ENCODE results near the gene LSP1. TPM values are rescaled to one million over a fixed set of nuclear protein-coding genes. Genes with fewer than 3 reads are reported as not detected.

Gene LSP1
- total RNA-seq, 1 donor from 2014 or later: 78.2 TPM

DNA sequence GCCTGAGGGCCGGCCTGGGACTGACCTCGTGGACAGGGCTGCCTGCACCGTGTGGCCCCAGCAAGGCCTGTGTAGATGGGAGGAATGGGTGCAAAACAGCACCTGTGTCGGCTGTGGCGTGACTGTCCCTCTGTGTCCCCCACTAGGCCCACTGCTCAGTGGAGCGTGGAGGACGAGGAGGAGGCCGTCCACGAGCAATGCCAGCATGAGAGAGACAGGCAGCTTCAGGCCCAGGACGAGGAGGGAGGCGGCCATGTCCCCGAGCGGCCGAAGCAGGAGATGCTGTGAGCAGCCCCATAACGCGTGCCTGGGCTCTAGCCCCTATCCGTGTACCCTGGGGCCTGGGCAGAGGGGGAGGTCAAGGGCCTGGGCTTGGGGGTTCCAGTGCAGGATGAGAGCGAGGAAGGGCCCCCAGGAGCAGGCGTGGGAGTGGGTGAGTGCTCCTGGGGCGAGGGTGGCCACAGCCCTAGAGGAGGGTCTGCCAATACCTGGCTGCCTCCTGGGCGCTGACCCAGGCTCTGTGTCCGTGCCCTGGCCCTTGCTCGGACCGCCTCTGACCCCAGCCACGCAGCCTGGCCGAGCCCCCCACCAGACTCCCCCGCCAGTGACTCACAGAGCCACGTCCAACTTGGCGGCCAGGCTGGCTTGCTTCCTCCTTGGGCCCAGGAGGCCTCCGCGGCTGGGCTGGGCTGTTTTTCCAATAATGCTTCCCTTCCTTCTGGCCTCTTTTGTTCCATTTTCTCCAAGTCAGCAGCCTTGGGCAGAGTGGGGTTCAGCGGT is 27.2 kb downstream of the LSP1 start:
- no peak for ATAC-seq
- DNase-seq: peak; percentile 64
- Histone ChIP-seq H3K9me3 (no peaks in the 10 kb centered on the region), H3K27ac (no peak overlapping the region), H3K27me3 (no peaks in the 10 kb centered on the region), H3K4me1 (peaks cover 5% of the 10 kb centered on the region), H3K36me3 (no peaks in the 10 kb centered on the region), H3K4me3 (no peak overlapping the region)
- intact Hi-C loops (cut with DNase I): no loop called here
- TF ChIP-seq, protein P1, sequence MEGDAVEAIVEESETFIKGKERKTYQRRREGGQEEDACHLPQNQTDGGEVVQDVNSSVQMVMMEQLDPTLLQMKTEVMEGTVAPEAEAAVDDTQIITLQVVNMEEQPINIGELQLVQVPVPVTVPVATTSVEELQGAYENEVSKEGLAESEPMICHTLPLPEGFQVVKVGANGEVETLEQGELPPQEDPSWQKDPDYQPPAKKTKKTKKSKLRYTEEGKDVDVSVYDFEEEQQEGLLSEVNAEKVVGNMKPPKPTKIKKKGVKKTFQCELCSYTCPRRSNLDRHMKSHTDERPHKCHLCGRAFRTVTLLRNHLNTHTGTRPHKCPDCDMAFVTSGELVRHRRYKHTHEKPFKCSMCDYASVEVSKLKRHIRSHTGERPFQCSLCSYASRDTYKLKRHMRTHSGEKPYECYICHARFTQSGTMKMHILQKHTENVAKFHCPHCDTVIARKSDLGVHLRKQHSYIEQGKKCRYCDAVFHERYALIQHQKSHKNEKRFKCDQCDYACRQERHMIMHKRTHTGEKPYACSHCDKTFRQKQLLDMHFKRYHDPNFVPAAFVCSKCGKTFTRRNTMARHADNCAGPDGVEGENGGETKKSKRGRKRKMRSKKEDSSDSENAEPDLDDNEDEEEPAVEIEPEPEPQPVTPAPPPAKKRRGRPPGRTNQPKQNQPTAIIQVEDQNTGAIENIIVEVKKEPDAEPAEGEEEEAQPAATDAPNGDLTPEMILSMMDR (IDR thresholded peaks at IDR 0.05): no peak

DNA sequence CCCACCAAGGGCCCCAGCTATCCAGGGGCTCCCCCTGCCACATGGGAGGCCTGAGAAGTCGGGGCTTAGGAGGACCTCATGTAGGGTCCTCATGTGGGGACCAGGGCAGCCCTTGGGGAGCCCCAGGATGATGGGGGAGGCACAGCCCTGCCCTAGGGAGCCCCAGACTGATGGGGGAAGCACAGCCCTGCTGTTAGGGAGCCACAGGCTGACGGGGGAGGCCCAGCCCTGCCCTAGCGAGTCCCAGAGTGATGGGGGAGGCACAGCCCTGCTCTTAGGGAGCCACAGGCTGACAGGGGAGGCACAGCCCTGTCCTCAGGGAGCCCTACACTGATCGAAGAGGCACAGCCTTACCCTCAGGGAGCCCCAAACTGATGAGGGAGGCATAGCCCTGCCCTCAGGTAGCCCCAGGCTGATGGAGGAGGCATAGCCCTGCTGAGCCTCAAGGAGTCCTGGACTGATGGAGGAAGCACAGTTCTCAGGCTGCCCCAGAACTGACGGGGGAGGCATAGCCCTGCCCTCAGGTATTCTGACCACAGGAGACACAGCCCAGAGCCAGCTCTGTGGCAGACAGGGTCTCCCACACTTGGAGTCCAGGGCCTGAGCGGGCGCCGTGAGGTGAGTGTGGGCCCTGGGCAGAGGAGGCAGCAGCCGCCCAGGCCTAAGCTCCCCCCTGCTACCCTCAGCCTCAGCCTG is 28.0 kb downstream of the LSP1 start:
- TF ChIP-seq, protein P1 (IDR thresholded peaks at IDR 0.05): no peak
- no peaks in the 10 kb centered on the region for H3K27me3 ChIP-seq

DNA sequence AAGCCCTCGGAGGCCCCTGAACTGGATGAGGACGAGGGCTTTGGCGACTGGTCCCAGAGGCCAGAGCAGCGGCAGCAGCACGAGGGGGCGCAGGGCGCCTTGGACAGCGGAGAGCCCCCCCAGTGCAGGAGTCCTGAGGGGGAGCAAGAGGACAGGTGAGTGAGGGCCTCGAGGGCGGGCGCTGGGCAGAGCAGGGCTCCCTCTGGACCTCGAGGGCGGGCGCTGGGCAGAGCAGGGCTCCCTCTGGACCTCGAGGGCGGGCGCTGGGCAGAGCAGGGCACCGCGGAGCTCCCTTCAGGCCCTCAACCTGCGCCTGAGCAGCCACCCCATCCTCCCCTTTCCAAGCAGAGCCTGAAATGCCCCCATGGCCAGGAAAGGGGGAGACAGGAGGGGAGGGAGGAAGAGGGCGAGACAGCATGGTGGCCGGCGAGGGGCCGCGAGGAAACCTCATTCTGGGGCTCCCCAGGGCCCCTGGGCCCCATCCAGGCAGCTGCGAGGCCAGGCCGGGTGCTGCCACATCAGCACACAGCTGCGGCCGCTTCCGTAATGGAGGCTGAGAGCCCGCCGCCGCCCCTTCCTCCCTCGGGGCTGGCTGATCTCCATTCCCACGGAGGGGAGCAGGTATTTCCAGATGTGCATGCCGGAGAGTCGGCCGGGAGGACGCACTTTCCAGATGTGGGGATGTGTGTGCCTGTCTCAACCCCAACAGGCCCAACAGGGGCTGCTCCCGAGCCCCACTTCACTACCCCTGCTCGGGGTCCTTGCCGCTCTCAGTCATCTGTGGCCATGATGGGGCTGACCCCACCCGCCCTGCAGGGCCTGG is 28.8 kb downstream of the LSP1 start:
- Histone ChIP-seq H3K4me1 (peaks cover 5% of the 10 kb centered on the region), H3K27ac (no peak overlapping the region), H3K4me3 (no peak overlapping the region), H3K9me3 (no peaks in the 10 kb centered on the region), H3K36me3 (no peaks in the 10 kb centered on the region), H3K27me3 (no peaks in the 10 kb centered on the region)
- no peak for ATAC-seq
- peak; percentile 65 for DNase-seq
- TF ChIP-seq, protein P1 (IDR thresholded peaks at IDR 0.05): no peak
- intact Hi-C loops (cut with DNase I): no loop called here

More for the DNA sequence above, 28.0 kb downstream of the LSP1 start:
- H3K4me3 ChIP-seq: no peak overlapping the region
- H3K4me1 ChIP-seq: peaks cover 5% of the 10 kb centered on the region
- no peak overlapping the region for H3K27ac ChIP-seq
- H3K9me3 ChIP-seq: no peaks in the 10 kb centered on the region
- intact Hi-C loops (cut with DNase I): no loop called here
- H3K36me3 ChIP-seq: no peaks in the 10 kb centered on the region
- ATAC-seq (no peak), DNase-seq (peak; percentile 58)

DNA sequence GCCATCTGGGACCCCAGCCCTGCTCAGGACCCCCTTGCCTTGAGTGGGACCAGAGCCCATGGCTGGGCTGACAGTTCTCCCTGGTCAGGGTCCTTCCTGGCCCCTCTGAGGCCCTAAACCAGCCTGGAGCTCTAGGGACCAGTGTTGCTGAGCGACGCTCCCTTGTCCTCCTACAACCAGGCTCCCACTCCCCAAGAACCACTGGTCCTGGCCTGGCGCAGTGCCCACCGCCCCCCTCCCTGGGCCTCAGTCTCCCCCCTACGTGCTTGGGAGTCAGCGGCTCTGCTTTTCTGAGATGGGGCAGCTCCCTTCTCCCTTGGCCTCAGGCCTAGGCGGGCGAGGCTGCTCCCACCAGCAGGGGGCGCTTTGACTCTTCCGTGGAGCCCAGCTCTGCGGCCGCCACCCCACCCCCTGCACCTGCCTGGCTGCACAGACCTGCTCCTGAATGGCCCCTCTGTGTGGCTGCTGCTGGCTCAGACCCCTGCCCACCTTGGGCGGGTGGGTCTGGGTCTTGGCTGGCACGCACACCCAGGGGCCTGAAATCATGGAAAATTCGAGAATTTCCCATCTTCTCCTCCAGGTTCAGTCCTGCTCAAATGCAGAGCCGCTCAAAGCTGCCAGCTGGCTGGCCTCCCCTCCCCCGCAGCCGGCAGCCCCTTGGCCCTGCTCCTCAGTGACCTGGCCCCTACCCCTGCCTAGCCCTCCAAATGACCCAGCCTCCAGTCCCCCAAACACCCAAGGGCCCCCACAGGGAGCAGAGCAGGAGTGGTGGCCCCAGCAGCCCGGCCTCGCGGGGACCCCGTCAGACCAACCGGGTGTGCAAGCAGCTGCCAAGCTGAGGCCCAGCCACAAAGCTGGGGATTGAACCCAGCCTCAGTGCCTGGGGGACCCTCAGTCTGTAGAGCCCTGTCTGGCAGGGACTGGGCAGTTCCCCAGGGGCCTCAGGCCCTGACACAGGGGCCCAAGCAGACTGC is 29.7 kb downstream of the LSP1 start:
- ATAC-seq: peak; percentile 90
- TF ChIP-seq, protein P1 (IDR thresholded peaks at IDR 0.05): peak; percentile 87
- H3K27ac ChIP-seq: no peak overlapping the region

More for the DNA sequence above, 29.7 kb downstream of the LSP1 start:
- no peaks in the 10 kb centered on the region for H3K27me3 ChIP-seq
- H3K4me1 ChIP-seq: peaks cover 5% of the 10 kb centered on the region
- intact Hi-C loops (cut with DNase I): no loop called here
- DNase-seq: peak; percentile 90
- H3K9me3 ChIP-seq: no peaks in the 10 kb centered on the region
- H3K4me3 ChIP-seq: no peak overlapping the region
- H3K36me3 ChIP-seq: no peaks in the 10 kb centered on the region
